Activated CD8-positive, alpha-beta T cell treated with anti-CD3 and anti-CD28 coated beads for 36 hours (primary cell): Measurements from ENCODE around the gene RMI2. TPM values are rescaled to one million over a fixed set of nuclear protein-coding genes. Genes with fewer than 3 reads are reported as not detected.

Experiments used
- ATAC-seq: fragments of 200-7000 bp; cut with Tn5 transposase; one replicate; pipeline ENCODE4 v1.10.0; 2021; ENCODE audit warnings: mild to moderate bottlenecking, moderate library complexity
- CTCF ChIA-PET: fragments of 350-600 bp; sonication (Branson Sonifier 250); formaldehyde crosslinking; loops from one replicate; lab custom pipeline; 2021; ENCODE audit warnings: antibody characterized with exemption; lab: Charles Lee
- POLR2A ChIA-PET: fragments of 350-600 bp; sonication (Branson Sonifier 250); formaldehyde crosslinking; loops from one replicate; lab custom pipeline; 2021; ENCODE audit warnings: antibody characterized with exemption; lab: Charles Lee
- DNase-seq: peaks from one replicate; pipeline ENCODE4 v3.0.0-alpha.2; 2020
- H3K27ac Mint-ChIP-seq: one replicate; pipeline ENCODE4 v1.8.0; 2021; ENCODE audit warnings: mild to moderate bottlenecking, mixed read lengths
- H3K27me3 Mint-ChIP-seq: one replicate; pipeline ENCODE4 v1.8.0; 2021; ENCODE audit warnings: mixed read lengths
- H3K36me3 Mint-ChIP-seq: one replicate; pipeline ENCODE4 v1.8.0; 2021; ENCODE audit warnings: low read depth, mixed read lengths
- H3K4me1 Mint-ChIP-seq: one replicate; pipeline ENCODE4 v1.8.0; 2021; ENCODE audit warnings: low read depth, mixed read lengths
- H3K4me3 Mint-ChIP-seq: one replicate; pipeline ENCODE4 v1.8.0; 2021; ENCODE audit warnings: mild to moderate bottlenecking, moderate library complexity, mixed read lengths
- H3K9me3 Mint-ChIP-seq: one replicate; pipeline ENCODE4 v1.8.0; 2021; ENCODE audit warnings: mixed read lengths
- intact Hi-C: fragments of 100-400 bp; cut with micrococcal nuclease; formaldehyde crosslinking; loops from one replicate; pipeline ENCODE4 v1.10.0; 2022
- total RNA-seq, 2 experiments: library from RNA; stranded (reverse); gene quantifications; one replicate each; pipeline ENCODE4 v1.2.3, GENCODE V29; 2021
- TF ChIP-seq, protein P1 (sequence below): fragments of 200-600 bp; IDR thresholded peaks from one replicate; pipeline ENCODE4 v1.8.0; 2022; ENCODE audit warnings: antibody characterized with exemption, mild to moderate bottlenecking

RMI2 gene
- total RNA-seq, 2 experiments from 2014 or later: 53.1 to 57.7 TPM

DNA sequence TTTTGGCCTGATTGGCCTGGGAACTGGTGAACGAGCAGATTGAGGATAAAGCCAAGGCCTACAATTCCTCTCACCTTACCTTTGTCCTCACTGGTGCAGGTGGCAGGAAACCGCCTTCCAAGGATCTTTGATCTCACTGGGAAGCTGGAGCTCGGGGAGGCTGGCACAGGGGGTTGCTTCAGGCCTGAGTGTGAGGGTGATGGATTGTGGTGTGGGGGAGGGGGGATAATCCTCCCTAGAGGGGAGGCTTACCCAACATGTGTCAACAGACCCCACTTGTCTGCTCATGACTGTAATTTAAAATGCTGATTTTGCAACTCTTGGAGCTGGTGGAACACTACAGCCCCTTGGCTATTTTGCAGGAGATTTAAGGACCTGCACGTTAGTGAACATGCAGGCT, 4.5 kb upstream of the RMI2 start:
- TF ChIP-seq, protein P1, sequence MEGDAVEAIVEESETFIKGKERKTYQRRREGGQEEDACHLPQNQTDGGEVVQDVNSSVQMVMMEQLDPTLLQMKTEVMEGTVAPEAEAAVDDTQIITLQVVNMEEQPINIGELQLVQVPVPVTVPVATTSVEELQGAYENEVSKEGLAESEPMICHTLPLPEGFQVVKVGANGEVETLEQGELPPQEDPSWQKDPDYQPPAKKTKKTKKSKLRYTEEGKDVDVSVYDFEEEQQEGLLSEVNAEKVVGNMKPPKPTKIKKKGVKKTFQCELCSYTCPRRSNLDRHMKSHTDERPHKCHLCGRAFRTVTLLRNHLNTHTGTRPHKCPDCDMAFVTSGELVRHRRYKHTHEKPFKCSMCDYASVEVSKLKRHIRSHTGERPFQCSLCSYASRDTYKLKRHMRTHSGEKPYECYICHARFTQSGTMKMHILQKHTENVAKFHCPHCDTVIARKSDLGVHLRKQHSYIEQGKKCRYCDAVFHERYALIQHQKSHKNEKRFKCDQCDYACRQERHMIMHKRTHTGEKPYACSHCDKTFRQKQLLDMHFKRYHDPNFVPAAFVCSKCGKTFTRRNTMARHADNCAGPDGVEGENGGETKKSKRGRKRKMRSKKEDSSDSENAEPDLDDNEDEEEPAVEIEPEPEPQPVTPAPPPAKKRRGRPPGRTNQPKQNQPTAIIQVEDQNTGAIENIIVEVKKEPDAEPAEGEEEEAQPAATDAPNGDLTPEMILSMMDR: no peak
- ChIA-PET CTCF (no interaction called here), POLR2A (interaction anchor here (0.9 kb wide), 1 partner anchor 8 kb away, joined by 3 read pairs; no protein-coding TSS in a partner anchor)
- Mint-ChIP-seq H3K9me3 (no peaks in the 10 kb centered on the region), H3K36me3 (no peaks in the 10 kb centered on the region), H3K4me3 (no peak overlapping the region), H3K27me3 (no peaks in the 10 kb centered on the region), H3K27ac (no peak overlapping the region), H3K4me1 (peaks cover 20% of the 10 kb centered on the region)
- DNase-seq: no peak
- no peak for ATAC-seq
- intact Hi-C loops: no loop called here

DNA sequence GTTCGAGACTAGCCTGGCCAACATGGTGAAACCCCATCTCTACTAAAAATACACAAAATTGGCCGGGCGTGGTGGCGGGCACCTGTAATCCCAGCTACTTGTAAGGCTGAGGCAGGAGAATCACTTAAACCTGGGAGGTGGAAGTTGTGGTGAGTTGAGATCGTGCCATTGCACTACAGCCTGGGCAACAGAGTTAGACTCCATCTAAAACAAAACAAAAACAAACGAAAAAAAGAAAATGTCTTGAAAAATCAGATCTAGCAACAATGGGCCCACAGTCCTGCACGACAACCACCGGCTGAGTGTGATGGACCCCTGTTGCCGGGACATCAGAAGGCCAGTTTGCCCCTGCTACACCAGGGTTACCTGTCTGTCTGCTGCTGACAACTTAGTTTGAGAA, 3.9 kb upstream of the RMI2 start:
- H3K27me3 Mint-ChIP-seq: no peaks in the 10 kb centered on the region
- no peaks in the 10 kb centered on the region for H3K36me3 Mint-ChIP-seq
- TF ChIP-seq, protein P1: no peak
- ChIA-PET CTCF (no interaction called here), POLR2A (interaction anchor here (0.9 kb wide), 1 partner anchor 9 kb away, joined by 3 read pairs; no protein-coding TSS in a partner anchor)
- ATAC-seq (no peak), DNase-seq (no peak)
- peaks cover 20% of the 10 kb centered on the region for H3K4me1 Mint-ChIP-seq
- H3K4me3 Mint-ChIP-seq: no peak overlapping the region
- H3K27ac Mint-ChIP-seq: no peak overlapping the region
- no peaks in the 10 kb centered on the region for H3K9me3 Mint-ChIP-seq
- intact Hi-C loops: no loop called here

DNA sequence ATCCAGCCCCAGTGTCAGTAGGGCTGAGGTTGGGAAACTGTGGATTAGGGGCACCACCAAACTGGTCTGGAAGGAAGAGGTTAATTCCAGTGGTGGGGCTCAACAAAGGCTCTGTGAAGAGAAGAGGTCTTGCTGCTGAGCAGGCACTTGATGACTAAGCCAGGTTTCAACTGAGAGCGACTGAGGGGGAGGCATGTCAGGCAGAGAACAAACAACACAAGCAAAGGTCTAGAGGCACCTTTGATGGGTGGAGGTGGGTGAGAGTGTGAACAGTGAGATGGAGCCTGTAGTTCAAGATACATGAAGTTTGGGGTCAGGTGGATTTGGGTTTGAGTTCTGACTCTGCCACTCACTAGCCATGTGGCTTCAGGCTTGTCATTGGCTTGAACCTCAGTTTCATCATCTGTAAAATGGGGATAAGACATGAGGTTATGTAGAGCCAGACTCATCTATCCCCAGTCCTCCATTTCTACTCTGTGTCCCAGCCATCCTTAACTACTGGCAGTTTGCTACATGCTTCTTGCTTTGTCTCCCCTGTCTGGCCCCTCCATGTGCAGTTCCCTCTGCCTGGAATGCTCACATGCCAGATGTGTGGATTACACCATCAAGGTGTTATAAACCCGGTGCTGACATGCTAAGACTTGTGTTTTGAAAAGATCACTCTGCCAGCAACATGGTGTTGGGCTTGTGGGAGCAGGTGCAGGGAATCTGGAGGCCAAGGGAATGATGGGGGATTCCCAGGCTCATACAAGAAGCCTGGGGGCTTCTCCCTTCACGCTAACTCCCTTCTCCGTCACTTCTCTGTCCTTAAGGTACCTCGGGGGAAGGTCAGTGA, 3.0 kb upstream of the RMI2 start:
- no peaks in the 10 kb centered on the region for H3K27me3 Mint-ChIP-seq

DNA sequence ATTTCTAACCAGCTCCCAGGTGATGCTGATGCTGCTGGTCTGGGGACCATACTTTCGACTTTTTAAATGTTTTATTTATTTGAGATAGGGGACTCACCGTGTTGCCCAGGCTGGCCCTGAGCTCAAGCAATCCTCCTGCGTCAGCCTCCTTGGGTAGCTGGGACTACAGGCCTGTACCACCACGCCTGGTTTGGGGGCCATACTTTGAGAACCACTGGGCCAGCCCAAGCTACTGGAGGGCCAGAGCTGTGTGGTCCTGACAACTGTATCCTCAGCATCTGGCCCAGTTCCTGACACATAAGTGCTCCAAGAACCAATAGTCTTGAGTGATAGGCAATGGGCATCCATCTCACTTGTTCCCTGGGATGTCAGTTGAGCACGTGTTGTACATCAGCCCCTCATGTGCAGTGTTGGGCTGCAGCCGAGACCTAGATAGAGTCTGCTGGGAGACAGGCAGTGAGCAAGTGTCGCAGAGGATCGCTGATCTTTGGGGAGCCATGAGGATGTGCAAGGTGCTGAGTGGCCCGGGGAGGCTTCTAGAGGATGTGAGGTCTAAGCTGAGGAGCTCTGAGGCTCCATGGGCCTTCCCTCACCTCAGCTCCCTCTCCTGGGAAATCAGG, 1.6 kb downstream of the RMI2 start:
- intact Hi-C loops: no loop called here
- POLR2A ChIA-PET: interaction anchor here (0.6 to 3.9 kb wide), 6 partner anchors 8 to 89 kb away, joined by 3 to 21 read pairs (median 4); partner anchors contain the start of genes SOCS1 and TNP2
- CTCF ChIA-PET: interaction anchor here (0.8 to 1.4 kb wide), 6 partner anchors 10 to 383 kb away, joined by 3 to 4 read pairs (median 3); partner anchors contain the start of gene SOCS1
- no peaks in the 10 kb centered on the region for H3K27me3 Mint-ChIP-seq
- TF ChIP-seq, protein P1: no peak
- no peaks in the 10 kb centered on the region for H3K9me3 Mint-ChIP-seq
- H3K4me1 Mint-ChIP-seq: peaks cover 53% of the 10 kb centered on the region
- peak overlapping the region; percentile 51 for H3K27ac Mint-ChIP-seq
- peaks cover 31% of the 10 kb centered on the region for H3K36me3 Mint-ChIP-seq
- ATAC-seq (no peak), DNase-seq (no peak)
- H3K4me3 Mint-ChIP-seq: peak overlapping the region; percentile 83

More for the DNA sequence above, 3.0 kb upstream of the RMI2 start:
- TF ChIP-seq, protein P1: no peak
- intact Hi-C loops: no loop called here
- ChIA-PET POLR2A (no interaction called here), CTCF (no interaction called here)
- DNase-seq: peak; percentile 64
- Mint-ChIP-seq H3K27ac (peak overlapping the region; percentile 32), H3K9me3 (no peaks in the 10 kb centered on the region), H3K36me3 (peaks cover 7% of the 10 kb centered on the region), H3K4me1 (peaks cover 27% of the 10 kb centered on the region), H3K4me3 (no peak overlapping the region)
- peak; percentile 53 for ATAC-seq
